C4-2B (cell line): ENCODE measurements around the gene KIAA0408.

Experiments
- ZFX ChIP-seq: fragments of 450-650 bp; IDR thresholded peaks from 2 replicates; pipeline ENCODE4 v1.6.1; 2017
- TF ChIP-seq, protein P1 (sequence below): fragments of 450-650 bp; conservative IDR thresholded peaks from 2 replicates; pipeline ENCODE4 v1.5.1; 2017; ENCODE audit warnings: mild to moderate bottlenecking

DNA sequence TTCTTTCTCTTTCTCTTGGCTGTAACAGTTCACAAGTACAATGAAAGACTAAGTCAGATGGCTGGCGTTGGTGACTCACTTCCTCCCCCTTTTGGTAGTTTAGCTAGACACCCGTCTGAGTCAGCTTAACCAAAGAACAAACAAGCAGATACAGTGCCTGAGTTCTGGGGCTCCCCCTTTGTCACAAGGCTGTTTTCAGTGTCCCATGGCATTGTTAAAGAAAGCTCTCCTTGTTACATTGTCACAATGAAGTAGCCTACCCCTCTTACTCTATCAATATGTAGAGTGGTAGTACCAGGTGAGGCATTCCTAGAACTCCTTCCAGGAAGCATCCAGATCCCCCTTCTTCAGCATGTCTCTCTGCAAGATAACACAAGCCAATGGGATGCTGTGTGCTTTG lies 38.6 kb downstream of the KIAA0408 start:
- TF ChIP-seq, protein P1, sequence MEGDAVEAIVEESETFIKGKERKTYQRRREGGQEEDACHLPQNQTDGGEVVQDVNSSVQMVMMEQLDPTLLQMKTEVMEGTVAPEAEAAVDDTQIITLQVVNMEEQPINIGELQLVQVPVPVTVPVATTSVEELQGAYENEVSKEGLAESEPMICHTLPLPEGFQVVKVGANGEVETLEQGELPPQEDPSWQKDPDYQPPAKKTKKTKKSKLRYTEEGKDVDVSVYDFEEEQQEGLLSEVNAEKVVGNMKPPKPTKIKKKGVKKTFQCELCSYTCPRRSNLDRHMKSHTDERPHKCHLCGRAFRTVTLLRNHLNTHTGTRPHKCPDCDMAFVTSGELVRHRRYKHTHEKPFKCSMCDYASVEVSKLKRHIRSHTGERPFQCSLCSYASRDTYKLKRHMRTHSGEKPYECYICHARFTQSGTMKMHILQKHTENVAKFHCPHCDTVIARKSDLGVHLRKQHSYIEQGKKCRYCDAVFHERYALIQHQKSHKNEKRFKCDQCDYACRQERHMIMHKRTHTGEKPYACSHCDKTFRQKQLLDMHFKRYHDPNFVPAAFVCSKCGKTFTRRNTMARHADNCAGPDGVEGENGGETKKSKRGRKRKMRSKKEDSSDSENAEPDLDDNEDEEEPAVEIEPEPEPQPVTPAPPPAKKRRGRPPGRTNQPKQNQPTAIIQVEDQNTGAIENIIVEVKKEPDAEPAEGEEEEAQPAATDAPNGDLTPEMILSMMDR = peak; percentile 57
- no peak for TF ChIP-seq ZFX
